Mesodermal cell (in vitro differentiated cells): ENCODE measurements around the gene DENND5B.

Source experiments
- H3K27ac ChIP-seq: 2 replicates; pipeline ENCODE4 v1.7.0; 2013; ENCODE audit warnings: mild to moderate bottlenecking, low read depth, low read length, moderate library complexity; ENCODE audit not compliant: severe bottlenecking
- H3K36me3 ChIP-seq: 2 replicates; pipeline ENCODE4 v1.7.1; 2013; ENCODE audit warnings: mild to moderate bottlenecking, low read length, moderate library complexity; ENCODE audit not compliant: control insufficient read depth, insufficient read depth
- H3K4me1 ChIP-seq: one replicate; pipeline ENCODE4 v1.7.1; 2013; ENCODE audit warnings: mild to moderate bottlenecking, low read length; ENCODE audit not compliant: insufficient read depth, control insufficient read depth, poor library complexity, severe bottlenecking
- H3K4me3 ChIP-seq: 2 replicates; pipeline ENCODE4 v1.7.0; 2013; ENCODE audit warnings: low read length, control low read depth, mild to moderate bottlenecking; ENCODE audit not compliant: insufficient read depth, poor library complexity, severe bottlenecking; ENCODE audit errors: extremely low read depth
- H3K9me3 ChIP-seq: 2 replicates; pipeline ENCODE4 v1.7.1; 2013; ENCODE audit warnings: mild to moderate bottlenecking, low read length, moderate library complexity; ENCODE audit not compliant: control insufficient read depth
- WGBS, 2 experiments: methylation state at CpG; one replicate each; pipeline ENCODE4 v1.1.5; 2013; ENCODE audit warnings: missing lambda C conversion rate in 2 of 2; ENCODE audit not compliant: insufficient coverage in 2 of 2; 5-methylcytosine and 5-hydroxymethylcytosine counted together

Gene DENND5B

DNA sequence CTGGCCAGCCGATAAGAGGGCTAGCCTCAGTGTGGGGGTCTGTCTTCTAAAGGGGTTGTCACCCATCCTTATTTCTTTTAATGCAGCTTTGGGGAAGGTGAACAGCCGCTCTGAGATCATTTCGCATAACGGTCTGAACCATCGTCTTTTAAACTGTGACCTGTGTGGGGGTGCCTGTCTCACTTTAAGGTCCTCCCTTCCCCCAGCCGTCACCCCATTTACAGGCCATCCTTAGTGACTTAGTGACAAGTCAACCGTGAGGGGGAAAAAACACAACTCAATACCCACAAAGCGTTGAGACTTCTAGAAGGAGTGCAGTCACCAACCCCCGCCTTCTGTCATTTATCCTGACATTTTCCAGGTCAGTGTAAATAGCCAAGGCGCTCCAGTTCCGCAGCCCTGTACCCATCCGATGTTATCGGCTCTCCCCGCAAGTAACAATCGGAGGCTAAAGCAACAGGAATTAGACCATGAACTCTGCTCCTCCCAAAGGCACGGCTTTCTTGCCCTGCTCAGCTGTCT lies 505 bp upstream of the DENND5B start:
- Histone ChIP-seq H3K36me3 (peaks cover 7% of the 10 kb centered on the region), H3K27ac (peak overlapping the region; percentile 92), H3K4me3 (peak overlapping the region; percentile 48), H3K9me3 (no peaks in the 10 kb centered on the region), H3K4me1 (peaks cover 15% of the 10 kb centered on the region)
- 12 to 28% methylated on average over 12 to 14 of the region's 16 CpGs for WGBS, 2 experiments

DNA sequence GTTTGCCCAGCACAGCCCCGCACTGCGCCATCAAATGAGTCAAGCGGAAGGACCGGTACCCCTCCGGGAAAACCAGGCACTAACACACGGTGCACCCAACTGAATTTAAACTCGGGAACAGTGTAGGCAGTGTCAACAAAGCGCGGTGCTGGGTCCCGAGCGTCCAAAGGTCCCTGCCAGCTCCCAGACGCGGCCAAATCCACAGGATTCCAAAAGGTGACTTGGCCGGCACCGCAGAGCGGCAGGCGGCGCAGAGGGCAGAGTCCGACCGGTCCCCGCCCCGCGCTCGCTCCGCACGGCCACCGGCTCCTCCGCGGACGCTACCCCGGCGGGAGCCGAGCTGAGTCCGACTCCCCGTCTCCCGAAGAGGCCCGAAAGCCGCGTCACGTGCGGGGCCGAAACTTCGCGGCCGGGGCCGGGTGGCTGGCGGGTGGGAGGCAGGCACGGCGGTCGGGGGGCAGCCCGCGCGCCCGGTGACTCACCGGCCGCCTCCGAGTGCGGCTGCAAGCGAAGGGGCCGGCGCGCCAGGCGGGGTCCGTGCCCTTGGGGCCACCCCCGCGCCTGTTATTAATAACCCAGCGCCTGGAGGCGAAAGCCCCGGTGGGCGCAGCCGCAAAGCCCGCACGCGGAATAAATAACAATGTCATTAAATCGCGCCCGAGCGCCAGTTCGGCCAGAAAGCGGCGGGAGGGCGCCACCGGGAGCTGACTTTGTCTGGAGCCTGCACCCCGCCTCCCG lies 863 bp downstream of the DENND5B start:
- Histone ChIP-seq H3K27ac (peak overlapping the region; percentile 92), H3K36me3 (peaks cover 7% of the 10 kb centered on the region), H3K4me3 (peak overlapping the region; percentile 70), H3K9me3 (no peaks in the 10 kb centered on the region), H3K4me1 (peaks cover 23% of the 10 kb centered on the region)
- WGBS, 2 experiments = 0% methylated on average over 60 to 69 of the region's 85 CpGs

DNA sequence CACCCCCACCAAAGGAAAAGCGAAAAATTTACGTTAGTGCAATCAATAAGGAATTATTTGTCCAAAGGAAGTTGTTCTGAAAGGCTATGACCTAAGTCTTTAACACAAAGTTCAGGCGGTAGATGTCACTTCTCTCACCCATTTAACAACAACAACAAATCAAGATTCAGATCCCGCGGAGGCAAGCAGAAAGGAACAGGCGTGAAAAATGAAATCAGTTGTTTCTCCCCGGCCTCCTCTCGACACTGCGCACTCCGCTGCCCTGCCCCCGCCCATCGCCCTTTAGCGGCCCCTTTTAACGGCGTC lies 1.4 kb downstream of the DENND5B start:
- H3K36me3 ChIP-seq = peaks cover 7% of the 10 kb centered on the region
- H3K27ac ChIP-seq = peak overlapping the region; percentile 92
- peak overlapping the region; percentile 70 for H3K4me3 ChIP-seq
- H3K4me1 ChIP-seq = peaks cover 23% of the 10 kb centered on the region
- 0 to 1% methylated on average over 13 of the region's 15 CpGs for WGBS, 2 experiments
- no peaks in the 10 kb centered on the region for H3K9me3 ChIP-seq

DNA sequence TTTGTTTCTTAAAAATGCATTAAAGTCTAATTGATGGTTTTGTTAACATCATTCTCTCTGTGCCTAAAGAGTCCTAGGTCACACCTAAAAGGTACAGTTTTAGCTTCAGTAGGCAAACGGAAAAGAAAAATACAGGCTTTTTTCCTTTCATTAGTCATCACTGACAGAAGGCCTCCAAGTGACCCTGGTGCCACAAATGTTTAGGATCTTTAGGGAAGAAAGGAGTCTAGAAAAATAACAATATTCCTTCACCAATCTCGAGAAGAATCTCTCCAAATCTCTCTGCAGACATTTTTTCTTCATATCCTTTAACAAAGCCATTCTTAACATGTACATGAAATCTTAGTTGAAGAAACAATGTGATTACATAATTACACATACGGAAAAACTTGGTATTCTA lies 2.0 kb downstream of the DENND5B start:
- Histone ChIP-seq H3K36me3 (peaks cover 7% of the 10 kb centered on the region), H3K4me1 (peaks cover 21% of the 10 kb centered on the region), H3K9me3 (no peaks in the 10 kb centered on the region), H3K4me3 (peak overlapping the region; percentile 70), H3K27ac (no peak overlapping the region)
- WGBS, 2 experiments = no CpG with 5 or more reads among the region's 3 CpGs

DNA sequence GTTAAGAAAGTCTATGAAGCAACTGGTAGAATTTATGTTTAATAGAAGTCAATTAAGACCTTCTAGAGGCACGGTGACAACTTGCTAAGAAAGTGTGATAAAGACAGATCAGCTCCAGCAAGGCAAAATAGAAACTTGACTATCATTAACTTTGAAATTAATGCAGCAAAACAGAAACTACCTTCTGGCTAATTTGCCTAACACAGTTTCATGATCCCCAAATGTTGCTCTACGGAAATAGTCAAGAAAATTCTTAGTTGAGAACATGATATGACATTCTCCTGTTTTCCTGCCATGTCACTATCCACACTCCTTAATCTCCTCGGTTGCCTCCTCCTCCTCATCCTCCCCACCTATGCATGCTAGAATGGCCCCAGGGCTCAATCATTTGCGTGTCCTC lies 4.2 kb downstream of the DENND5B start:
- peaks cover 7% of the 10 kb centered on the region for H3K36me3 ChIP-seq
- no peaks in the 10 kb centered on the region for H3K9me3 ChIP-seq
- 81 to 88% methylated on average over 3 to 4 of the region's 4 CpGs for WGBS, 2 experiments
- H3K4me1 ChIP-seq = peaks cover 14% of the 10 kb centered on the region
- H3K27ac ChIP-seq = no peak overlapping the region
- H3K4me3 ChIP-seq = no peak overlapping the region

DNA sequence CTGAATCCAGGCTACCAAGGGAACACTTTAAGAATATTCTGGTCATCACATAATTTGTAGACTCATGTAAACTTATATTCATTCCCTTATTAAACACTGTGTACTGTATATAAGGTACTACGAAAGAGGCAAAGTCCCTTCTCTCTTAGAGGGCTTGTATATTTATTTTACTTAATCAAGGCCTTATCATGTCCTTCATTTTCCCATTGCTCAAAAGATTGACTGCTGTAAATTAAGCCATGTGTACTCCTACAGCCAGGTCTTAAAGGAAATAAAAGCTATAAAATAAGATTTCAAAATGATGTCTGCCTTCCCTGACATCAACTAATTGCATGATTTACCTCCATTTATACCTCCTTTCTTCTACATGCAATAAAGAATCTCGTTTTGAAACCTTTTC lies 5.0 kb downstream of the DENND5B start:
- peaks cover 9% of the 10 kb centered on the region for H3K36me3 ChIP-seq
- no peak overlapping the region for H3K27ac ChIP-seq
- no peaks in the 10 kb centered on the region for H3K9me3 ChIP-seq
- no CpG with 5 or more reads among the region's 2 CpGs for WGBS, 2 experiments
- H3K4me3 ChIP-seq = no peak overlapping the region
- H3K4me1 ChIP-seq = peaks cover 15% of the 10 kb centered on the region

DNA sequence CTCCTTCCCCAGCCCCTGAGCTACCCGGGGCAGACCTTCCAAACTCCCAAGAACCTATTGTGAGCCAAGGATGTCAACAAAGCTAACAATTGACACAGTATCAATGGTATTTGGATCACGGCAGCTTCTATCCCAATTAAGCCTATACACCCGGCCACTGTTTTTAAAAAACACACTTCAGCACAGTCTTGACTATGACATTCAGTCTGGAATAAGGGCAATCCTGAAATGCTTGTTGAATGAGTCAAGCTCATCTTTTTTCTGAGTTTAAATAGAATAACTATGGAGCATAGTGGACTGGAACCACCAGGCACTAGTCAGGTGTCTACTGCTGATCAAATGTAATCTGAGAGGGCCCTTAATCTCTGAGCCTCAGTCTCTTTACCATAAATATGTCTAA lies 5.7 kb downstream of the DENND5B start:
- 80 to 88% methylated on average over 1 of the region's 3 CpGs for WGBS, 2 experiments
- H3K4me3 ChIP-seq = no peak overlapping the region
- peak overlapping the region; percentile 44 for H3K27ac ChIP-seq

DNA sequence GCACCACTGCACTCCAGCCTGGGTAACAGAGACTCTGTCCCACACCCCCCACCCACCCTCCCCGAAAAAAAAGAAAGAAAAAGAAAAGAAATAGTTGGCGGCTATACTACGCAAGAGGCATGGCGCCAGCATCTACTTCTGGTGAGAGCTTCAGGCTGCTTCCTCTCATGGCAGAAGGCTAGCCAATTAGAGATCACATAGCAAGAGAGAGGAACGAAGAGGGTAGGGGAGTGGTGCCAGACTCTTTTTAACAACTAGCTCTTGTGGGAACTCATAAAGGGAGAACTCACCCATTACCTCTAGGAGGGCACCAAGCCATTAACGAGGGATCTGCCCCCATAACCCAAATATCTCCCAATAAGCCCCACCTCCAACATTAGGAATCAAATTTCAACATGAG lies 6.2 kb downstream of the DENND5B start:
- Histone ChIP-seq H3K36me3 (peaks cover 9% of the 10 kb centered on the region), H3K4me3 (no peak overlapping the region), H3K27ac (peak overlapping the region; percentile 44), H3K4me1 (peaks cover 15% of the 10 kb centered on the region), H3K9me3 (no peaks in the 10 kb centered on the region)
- WGBS, 2 experiments = 81 to 89% methylated on average over 4 of the region's 6 CpGs

More for the DNA sequence above, 5.7 kb downstream of the DENND5B start:
- Histone ChIP-seq H3K9me3 (no peaks in the 10 kb centered on the region), H3K36me3 (peaks cover 9% of the 10 kb centered on the region), H3K4me1 (peaks cover 15% of the 10 kb centered on the region)

DNA sequence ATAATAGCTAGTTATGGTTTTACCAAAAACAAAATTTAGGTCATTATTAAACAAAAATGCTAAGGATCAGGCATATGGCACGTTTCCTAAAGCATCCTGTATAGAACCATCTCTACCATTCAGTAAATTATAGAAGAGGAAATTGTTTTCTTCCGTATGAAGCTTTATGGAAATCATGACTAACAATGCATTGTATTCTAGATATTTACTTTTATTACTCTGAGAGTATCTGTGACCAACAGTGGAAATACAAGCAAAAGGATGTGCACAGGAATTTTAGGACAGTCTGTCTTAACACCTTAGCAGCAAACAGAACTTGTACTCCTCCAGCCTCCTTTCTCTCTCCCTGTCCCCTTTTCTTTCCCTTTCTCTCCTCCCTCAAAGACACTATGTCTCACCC lies 7.1 kb downstream of the DENND5B start:
- Histone ChIP-seq H3K9me3 (no peaks in the 10 kb centered on the region), H3K4me1 (peaks cover 15% of the 10 kb centered on the region), H3K36me3 (peaks cover 9% of the 10 kb centered on the region), H3K4me3 (no peak overlapping the region), H3K27ac (no peak overlapping the region)
- no CpG with 5 or more reads among the region's 2 CpGs for WGBS, 2 experiments

DNA sequence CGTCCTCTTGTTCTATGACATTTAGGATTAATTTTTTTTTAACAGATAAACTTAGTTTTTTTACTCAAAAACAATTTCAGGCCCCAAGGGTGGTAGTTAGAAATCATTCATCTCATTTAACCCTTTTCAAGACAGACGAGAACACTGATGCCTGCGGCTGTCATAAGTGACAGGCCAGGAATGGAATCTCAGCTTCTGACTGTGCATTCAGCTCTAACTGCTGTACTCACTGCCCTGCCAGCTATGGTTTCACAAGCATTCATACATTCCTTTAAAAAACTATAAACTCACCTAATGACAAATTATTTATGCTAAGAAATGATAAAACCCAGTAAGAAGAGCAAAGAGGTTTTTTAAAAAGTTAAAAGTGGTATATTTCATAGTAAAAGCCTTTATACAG lies 8.8 kb downstream of the DENND5B start:
- Histone ChIP-seq H3K4me1 (peaks cover 15% of the 10 kb centered on the region), H3K9me3 (no peaks in the 10 kb centered on the region), H3K27ac (no peak overlapping the region), H3K36me3 (peaks cover 3% of the 10 kb centered on the region), H3K4me3 (no peak overlapping the region)
- WGBS, 2 experiments = 75 to 83% methylated on average over 2 of the region's 3 CpGs

DNA sequence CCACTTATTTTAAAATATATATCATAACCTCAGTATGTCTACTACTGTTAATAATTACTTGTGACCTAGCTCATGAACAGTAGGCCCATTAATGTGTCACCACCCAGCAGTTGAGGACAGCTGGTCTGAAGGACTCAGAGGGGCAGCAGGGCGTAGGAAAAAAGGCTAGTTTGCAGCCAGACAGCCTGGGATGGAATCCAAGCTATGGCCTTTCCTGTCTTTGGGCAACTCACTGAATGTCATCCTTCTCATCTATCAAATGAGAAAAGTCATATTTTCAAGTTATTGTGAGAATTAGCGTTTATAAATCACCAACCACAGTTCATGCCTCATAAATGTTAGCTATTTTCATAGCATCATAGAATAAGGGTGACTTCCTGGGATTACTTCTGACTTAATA lies 12.3 kb downstream of the DENND5B start:
- no peak overlapping the region for H3K27ac ChIP-seq
- H3K4me1 ChIP-seq = peaks cover 2% of the 10 kb centered on the region
- peaks cover 3% of the 10 kb centered on the region for H3K36me3 ChIP-seq
- 100% methylated on average over 1 of the region's 2 CpGs for WGBS, 2 experiments
- H3K4me3 ChIP-seq = no peak overlapping the region
- H3K9me3 ChIP-seq = no peaks in the 10 kb centered on the region
